ENCODE measurements around the gene SCRN2. TPM values are rescaled to one million over a fixed set of nuclear protein-coding genes. Genes with fewer than 3 reads are reported as not detected.

Gene SCRN2
- total RNA-seq, 1 donor from 2014 or later = 30.9 TPM

GRCh38 chr17:47841488-47842291, 617 bp upstream of the SCRN2 start:
- no peak for TF ChIP-seq CTCF (IDR thresholded peaks at IDR 0.05)
- H3K36me3 ChIP-seq = peaks cover 15% of the 10 kb centered on the region
- H3K4me3 ChIP-seq = peak overlapping the region; percentile 99
- peaks cover 27% of the 10 kb centered on the region for H3K27me3 ChIP-seq (ENCODE audit: low read depth)
- DNase-seq (no peak), ATAC-seq (no peak)
- intact Hi-C loops (cut with DNase I) = loop anchor here (5.0 kb wide), 1 partner anchor 51 kb away; no protein-coding TSS in a partner anchor
- H3K9me3 ChIP-seq = no peaks in the 10 kb centered on the region
- peaks cover 67% of the 10 kb centered on the region for H3K4me1 ChIP-seq
- H3K27ac ChIP-seq = peak overlapping the region; percentile 75

DNA sequence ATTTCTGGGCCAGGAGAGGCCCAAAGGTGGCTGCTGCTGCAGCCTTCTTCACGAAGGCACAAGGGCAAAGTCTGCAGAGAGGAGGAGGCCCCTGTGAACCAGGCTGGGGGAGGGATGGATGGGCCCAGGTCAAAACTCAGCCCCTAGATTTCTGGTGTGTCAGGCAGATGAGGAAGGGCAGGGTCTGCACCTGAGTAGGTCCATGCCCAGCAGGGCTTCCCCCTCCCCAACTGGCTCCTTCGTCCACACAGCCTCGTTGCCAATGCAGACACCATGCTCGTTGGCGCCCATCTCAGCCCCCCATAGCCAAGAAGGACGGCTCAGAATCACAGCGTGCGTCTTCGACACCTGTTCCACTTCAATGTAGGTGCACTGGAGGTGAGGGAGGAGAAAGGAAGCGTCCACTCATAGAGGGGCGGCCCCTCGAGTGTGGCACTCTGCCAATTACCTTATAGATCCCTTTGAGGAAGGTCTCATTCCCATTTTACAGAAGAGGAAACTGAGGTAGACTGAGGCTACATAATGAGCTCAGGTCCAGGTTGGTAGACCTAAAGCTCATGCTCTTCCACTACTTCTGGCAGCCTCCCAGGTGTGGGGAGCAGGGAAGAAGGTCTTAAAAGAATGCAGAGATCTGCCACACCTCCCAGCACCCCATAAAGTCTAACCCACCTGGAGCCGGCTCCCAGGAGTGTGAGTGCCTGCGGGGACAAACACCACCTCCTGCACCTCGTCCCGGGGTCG, 902 bp downstream of the SCRN2 start:
- ATAC-seq (no peak), DNase-seq (no peak)
- Histone ChIP-seq H3K4me1 (peaks cover 57% of the 10 kb centered on the region), H3K27me3 (ENCODE audit: low read depth) (peaks cover 12% of the 10 kb centered on the region), H3K27ac (peak overlapping the region; percentile 75), H3K36me3 (peaks cover 30% of the 10 kb centered on the region), H3K4me3 (peak overlapping the region; percentile 99), H3K9me3 (no peaks in the 10 kb centered on the region)
- intact Hi-C loops (cut with DNase I) = loop anchor here (5.0 kb wide), 1 partner anchor 52 kb away; no protein-coding TSS in a partner anchor
- no peak for TF ChIP-seq CTCF (IDR thresholded peaks at IDR 0.05)

GRCh38 chr17:47839071-47839470, 2.0 kb downstream of the SCRN2 start:
- DNase-seq (no peak), ATAC-seq (no peak)
- H3K27ac ChIP-seq = no peak overlapping the region
- intact Hi-C loops (cut with DNase I) = no loop called here
- peaks cover under 1% of the 10 kb centered on the region for H3K27me3 ChIP-seq (ENCODE audit: low read depth)
- no peak overlapping the region for H3K4me3 ChIP-seq
- peaks cover 51% of the 10 kb centered on the region for H3K4me1 ChIP-seq
- no peak for TF ChIP-seq CTCF (IDR thresholded peaks at IDR 0.05)
- peaks cover 30% of the 10 kb centered on the region for H3K36me3 ChIP-seq
- H3K9me3 ChIP-seq = no peaks in the 10 kb centered on the region

GRCh38 chr17:47838636-47839035, 2.4 kb downstream of the SCRN2 start:
- H3K9me3 ChIP-seq = no peaks in the 10 kb centered on the region
- DNase-seq = no peak
- no peak overlapping the region for H3K27ac ChIP-seq
- intact Hi-C loops (cut with DNase I) = no loop called here
- ATAC-seq = no peak
- peaks cover 30% of the 10 kb centered on the region for H3K36me3 ChIP-seq
- peaks cover 47% of the 10 kb centered on the region for H3K4me1 ChIP-seq
- H3K27me3 ChIP-seq (ENCODE audit: low read depth) = no peaks in the 10 kb centered on the region
- no peak for TF ChIP-seq CTCF (IDR thresholded peaks at IDR 0.05)
- no peak overlapping the region for H3K4me3 ChIP-seq

DNA sequence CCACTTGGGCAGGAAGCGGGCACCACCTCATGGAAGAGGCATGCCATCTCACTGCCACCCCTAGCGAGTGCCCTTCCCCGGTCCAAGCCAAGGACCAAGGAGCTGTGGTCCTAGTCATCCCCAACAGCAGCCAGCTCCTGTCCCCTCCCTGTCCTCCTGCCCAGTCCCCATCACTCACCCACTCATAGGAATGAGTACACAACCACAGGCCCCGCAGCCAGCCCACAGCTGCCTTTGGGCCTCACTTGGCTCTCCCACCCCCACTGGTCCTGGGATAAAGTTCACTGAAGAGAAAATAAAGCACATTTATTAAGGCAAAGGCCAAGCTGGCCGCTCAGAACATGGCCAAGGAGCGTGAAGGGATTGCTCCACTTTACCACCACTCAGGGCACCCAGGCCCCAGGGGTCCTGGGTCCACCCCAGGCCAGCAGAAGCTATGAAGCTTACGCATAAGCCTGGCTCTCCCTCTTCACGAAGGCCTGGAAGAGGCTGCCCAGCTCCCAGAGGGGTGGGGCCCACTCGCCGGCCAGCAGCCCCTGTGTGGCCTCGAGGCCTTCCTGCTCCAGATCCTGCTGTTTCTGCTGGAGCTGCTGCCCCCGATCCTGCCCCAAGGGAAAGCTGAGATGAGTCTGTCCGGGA, 3.6 kb downstream of the SCRN2 start:
- Histone ChIP-seq H3K9me3 (no peaks in the 10 kb centered on the region), H3K4me3 (no peak overlapping the region), H3K4me1 (peaks cover 37% of the 10 kb centered on the region), H3K27ac (no peak overlapping the region), H3K36me3 (peaks cover 30% of the 10 kb centered on the region), H3K27me3 (ENCODE audit: low read depth) (no peaks in the 10 kb centered on the region)
- DNase-seq = no peak
- intact Hi-C loops (cut with DNase I) = no loop called here
- no peak for TF ChIP-seq CTCF (IDR thresholded peaks at IDR 0.05)
- ATAC-seq = no peak
